Heart right ventricle (tissue), 16 donors: ENCODE measurements around the gene POLL. TPM values are rescaled to one million over a fixed set of nuclear protein-coding genes. Genes with fewer than 3 reads are reported as not detected.

Experiments used
- ATAC-seq, 8 donors: fragments of 200-7000 bp; cut with Tn5 transposase; one replicate each; pipeline ENCODE4 v1.9.1; 2020; ENCODE audit warnings: mild to moderate bottlenecking in 8 of 8, moderate library complexity in 8 of 8, moderate number of reproducible peaks in 1 of 8
- DNase-seq, 2 donors: peaks; one replicate each; pipeline ENCODE4 v3.0.0-alpha.2; 2020
- H3K27ac ChIP-seq, 10 donors: fragments of 200-600 bp; sonication (generic) in 2 of 10; one replicate each; pipeline versions ENCODE4 v1.5.0 to v1.8.0; 2020 to 2022; ENCODE audit warnings: mild to moderate bottlenecking in 3 of 10
- H3K27me3 ChIP-seq, 7 donors: fragments of 200-600 bp; one replicate each; pipeline ENCODE4 v1.8.0; 2021 to 2022; ENCODE audit warnings: mild to moderate bottlenecking in 2 of 7
- H3K36me3 ChIP-seq, 9 donors: fragments of 200-600 bp; sonication (generic) in 1 of 9; one replicate each; pipeline versions ENCODE4 v1.5.0 to v1.8.0; 2020 to 2022; ENCODE audit warnings: mild to moderate bottlenecking in 2 of 9
- H3K4me1 ChIP-seq, 9 donors: fragments of 200-600 bp; sonication (generic) in 1 of 9; one replicate each; pipeline versions ENCODE4 v1.5.0 to v1.8.0; 2020 to 2022; ENCODE audit warnings: mild to moderate bottlenecking in 4 of 9
- H3K4me3 ChIP-seq, 10 donors: fragments of 200-600 bp; sonication (generic) in 2 of 10; one replicate each; pipeline versions ENCODE4 v1.5.0 to v1.8.0; 2020 to 2022; ENCODE audit warnings: mild to moderate bottlenecking in 7 of 10, moderate library complexity in 2 of 10
- H3K9me3 ChIP-seq, 11 donors: fragments of 200-600 bp in 10 of 11; sonication (generic) in 2 of 11; one replicate each; pipeline versions ENCODE4 v1.5.0 to v1.8.0; 2013 to 2022; ENCODE audit warnings: mild to moderate bottlenecking in 2 of 11, control low read depth in 1 of 11, moderate library complexity in 1 of 11
- WGBS, 2 donors: extraction: QIAGEN DNeasy Blood & Tissue Kit; methylation state at CpG; one replicate each; pipeline ENCODE4 v1.1.7; 2013; ENCODE audit warnings: inconsistent platforms in 1 of 2; 5-methylcytosine and 5-hydroxymethylcytosine counted together
- intact Hi-C, 10 donors: fragments of 100-400 bp; cut with DNase I; formaldehyde crosslinking; loops; one replicate each; pipeline versions ENCODE4 v1.11.1 to v1.14.2; 2022
- polyA plus RNA-seq, 2 donors: library from polyadenylated mRNA; stranded (reverse); fragments of 200-250 nt; gene quantifications; one replicate each; pipeline ENCODE4 v1.2.3, GENCODE V29; 2013
- total RNA-seq, 10 donors: library from RNA; stranded (reverse); fragmentation: NEBNext Ultra II Directional in 3 of 10; extraction: Animal tissue kit (Norgen Biotek cat#: 25700) in 3 of 10; gene quantifications; one replicate each; pipeline versions ENCODE4 v1.2.1 to v1.2.4, GENCODE V29; 2021 to 2023
- TF ChIP-seq, protein P1 (sequence below), 9 donors: fragments of 200-600 bp; sonication (generic) in 2 of 9; IDR thresholded peaks; one replicate each; pipeline versions ENCODE4 v1.5.0 to v1.8.0; 2021 to 2022; ENCODE audit warnings: antibody characterized with exemption in 9 of 9, mild to moderate bottlenecking in 5 of 9, moderate library complexity in 1 of 9
- donor health status: Arrhythmogenic right ventricular cardiomyopathy.
- donor health status: ischemic (EF 13 %, LVEDD 7.1; RV severe dilation, severe dysfunction).
- donor health status: healthy with polysubstance abuse.
- donor health status: DM: no; HTN: yes; CAD: no.
- donor health status: DM: no; HTN: no; CAD: no.
- donor health status: ischemic (EF 25% LVEDD 6.9; RV normal size, moderate dysfunction).
- donor health status: ischemic (EF 25% LVEDD 5.7; RV mildly dilated, moderate dysfunction).
- donor health status: healthy.
- donor health status: DM: yes; HTN: yes; CAD: no.
- donor health status: Ischemic cardiomyopathy.
- donor health status: ischemic (EF 35%, LVEDD 5.7; RV mildly dilated, moderate dysfunction).
- donor health status: nonischemic (EF 11% LVEDD 7.7; RV severe dilation, severe dysfunction).
- donor health status: DM: yes; HTN: yes; CAD: no.
- donor health status: PGD.
- donor health status: ischemic (EF 29% LVEDD 5.4; RV normal size, mild dysfunction).
- donor health status: nonischemic (EF 23%, LVEDD 6.1; RV moderate dilation, normal function).

Gene POLL
- total and polyA plus RNA-seq, 12 donors, result 13.1 to 27.9 (median 17.1) TPM

DNA sequence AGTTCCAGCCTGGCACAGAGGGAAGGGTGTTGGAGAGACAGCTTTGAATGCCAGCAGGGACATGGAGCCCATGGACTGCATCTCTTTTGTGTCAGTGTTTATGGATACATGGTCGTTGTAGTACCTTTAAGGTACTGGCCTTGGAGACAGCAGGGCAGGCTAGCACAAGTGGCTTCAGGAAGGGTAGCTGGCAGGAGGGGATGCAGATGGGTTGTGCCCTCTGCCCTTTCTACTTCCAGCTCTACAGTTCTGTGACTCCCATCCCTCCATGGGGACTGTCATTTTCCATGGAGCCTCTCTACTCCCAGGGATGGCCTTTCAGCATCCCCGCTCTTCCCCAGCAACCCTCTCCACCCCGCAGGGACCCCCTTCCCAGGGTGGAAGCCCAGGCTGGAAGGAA, 25.1 kb downstream of the POLL start:
- no peak overlapping the region for H3K4me3 ChIP-seq
- ATAC-seq (no peak), DNase-seq (no peak)
- peaks cover 0 to 12% (median 8%) of the 10 kb centered on the region in 9 donors for H3K4me1 ChIP-seq
- H3K27ac ChIP-seq, result no peak overlapping the region
- H3K27me3 ChIP-seq, result peaks cover 0 to 54% (median 38%) of the 10 kb centered on the region in 7 donors
- TF ChIP-seq, protein P1, sequence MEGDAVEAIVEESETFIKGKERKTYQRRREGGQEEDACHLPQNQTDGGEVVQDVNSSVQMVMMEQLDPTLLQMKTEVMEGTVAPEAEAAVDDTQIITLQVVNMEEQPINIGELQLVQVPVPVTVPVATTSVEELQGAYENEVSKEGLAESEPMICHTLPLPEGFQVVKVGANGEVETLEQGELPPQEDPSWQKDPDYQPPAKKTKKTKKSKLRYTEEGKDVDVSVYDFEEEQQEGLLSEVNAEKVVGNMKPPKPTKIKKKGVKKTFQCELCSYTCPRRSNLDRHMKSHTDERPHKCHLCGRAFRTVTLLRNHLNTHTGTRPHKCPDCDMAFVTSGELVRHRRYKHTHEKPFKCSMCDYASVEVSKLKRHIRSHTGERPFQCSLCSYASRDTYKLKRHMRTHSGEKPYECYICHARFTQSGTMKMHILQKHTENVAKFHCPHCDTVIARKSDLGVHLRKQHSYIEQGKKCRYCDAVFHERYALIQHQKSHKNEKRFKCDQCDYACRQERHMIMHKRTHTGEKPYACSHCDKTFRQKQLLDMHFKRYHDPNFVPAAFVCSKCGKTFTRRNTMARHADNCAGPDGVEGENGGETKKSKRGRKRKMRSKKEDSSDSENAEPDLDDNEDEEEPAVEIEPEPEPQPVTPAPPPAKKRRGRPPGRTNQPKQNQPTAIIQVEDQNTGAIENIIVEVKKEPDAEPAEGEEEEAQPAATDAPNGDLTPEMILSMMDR (IDR thresholded peaks at IDR 0.05), result no peak
- no peaks in the 10 kb centered on the region for H3K9me3 ChIP-seq
- 59 to 62% methylated on average over 3 of the region's 3 CpGs for WGBS, 2 donors
- H3K36me3 ChIP-seq, result no peaks in the 10 kb centered on the region
- intact Hi-C loops, result loop anchor here in 8 of 10 donors (10.0 kb wide), 4 partner anchors 258 to 288 kb away; no protein-coding TSS in a partner anchor

DNA sequence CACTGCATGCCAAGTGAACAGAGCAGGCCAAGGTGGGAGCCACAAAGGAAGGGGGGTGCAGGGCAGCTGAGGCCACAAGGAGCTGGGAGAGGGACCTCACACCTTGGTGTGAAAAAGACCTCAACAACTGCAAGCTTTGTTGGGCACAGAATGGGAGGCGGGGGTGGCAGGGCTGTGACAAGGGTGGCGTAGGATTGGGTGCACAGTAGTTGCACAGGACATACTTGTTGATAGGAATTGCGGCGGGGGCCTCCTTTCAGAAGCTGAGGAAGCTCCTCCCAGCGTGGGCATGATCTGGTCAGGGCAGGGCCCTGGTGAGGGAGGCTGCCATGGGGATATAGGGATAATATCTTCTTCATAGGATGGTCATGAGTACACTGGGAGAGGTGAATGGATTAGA, 25.8 kb downstream of the POLL start:
- Histone ChIP-seq H3K36me3 (no peaks in the 10 kb centered on the region), H3K4me3 (no peak overlapping the region), H3K27ac (no peak overlapping the region), H3K9me3 (no peaks in the 10 kb centered on the region), H3K27me3 (peaks cover 0 to 46% (median 31%) of the 10 kb centered on the region in 7 donors), H3K4me1 (peaks cover 0 to 12% (median 8%) of the 10 kb centered on the region in 9 donors)
- no peak for ATAC-seq
- TF ChIP-seq, protein P1 (IDR thresholded peaks at IDR 0.05), result no peak
- DNase-seq, result no peak
- 83 to 94% methylated on average over 5 of the region's 5 CpGs for WGBS, 2 donors
- intact Hi-C loops, result loop anchor here in 8 of 10 donors (10.0 kb wide), 4 partner anchors 257 to 287 kb away; no protein-coding TSS in a partner anchor

DNA sequence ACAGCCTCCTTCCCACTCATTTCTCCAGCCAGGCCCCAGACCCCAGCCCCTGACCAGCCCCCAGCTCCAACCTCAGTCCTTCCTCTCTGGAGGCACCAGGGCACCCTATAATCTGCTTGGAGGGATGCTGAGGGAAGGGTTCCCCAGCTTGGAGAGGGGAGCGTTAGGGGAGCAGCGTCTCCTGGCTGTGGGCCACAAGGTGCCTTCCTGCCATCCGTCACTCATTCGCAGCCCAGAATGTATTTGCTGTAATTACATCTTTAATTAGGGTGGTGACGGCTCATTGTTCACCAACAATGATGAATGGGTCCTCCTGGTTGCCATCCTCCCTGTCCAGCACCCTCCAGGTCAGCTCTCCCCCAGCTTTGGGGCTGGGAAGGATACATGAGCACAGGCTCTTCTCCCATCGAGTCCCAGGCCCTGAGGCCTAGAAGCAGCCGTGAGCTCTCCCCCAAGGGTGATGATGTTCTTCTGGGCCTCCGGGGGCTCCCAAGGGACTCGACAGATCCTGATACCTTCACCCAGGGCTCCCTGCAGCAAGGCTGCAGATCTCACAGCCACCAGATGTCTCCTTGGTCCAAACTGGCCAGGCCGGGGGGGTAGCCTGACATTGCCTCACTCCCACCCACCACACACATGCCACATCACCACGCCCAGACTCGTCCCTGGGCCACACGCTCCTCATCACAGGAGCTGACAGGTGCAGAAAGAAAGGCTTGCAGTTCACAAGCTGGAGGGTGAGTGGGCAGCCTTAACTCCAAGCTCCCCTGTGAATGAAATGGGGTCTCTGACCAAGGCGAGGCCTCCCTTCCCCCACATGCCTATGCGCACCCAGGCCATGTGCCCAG, 26.8 kb downstream of the POLL start:
- Histone ChIP-seq H3K9me3 (no peaks in the 10 kb centered on the region), H3K27me3 (peaks cover 0 to 36% (median 21%) of the 10 kb centered on the region in 7 donors), H3K27ac (no peak overlapping the region), H3K36me3 (peaks cover 0 to 2% (median 0%) of the 10 kb centered on the region in 9 donors), H3K4me1 (peaks cover 0 to 4% (median 3%) of the 10 kb centered on the region in 9 donors), H3K4me3 (no peak overlapping the region)
- DNase-seq, result no peak
- TF ChIP-seq, protein P1 (IDR thresholded peaks at IDR 0.05), result no peak
- 75 to 78% methylated on average over 15 of the region's 15 CpGs for WGBS, 2 donors
- ATAC-seq, result no peak
- intact Hi-C loops, result loop anchor here in 8 of 10 donors (10.0 kb wide), 4 partner anchors 256 to 286 kb away; no protein-coding TSS in a partner anchor

DNA sequence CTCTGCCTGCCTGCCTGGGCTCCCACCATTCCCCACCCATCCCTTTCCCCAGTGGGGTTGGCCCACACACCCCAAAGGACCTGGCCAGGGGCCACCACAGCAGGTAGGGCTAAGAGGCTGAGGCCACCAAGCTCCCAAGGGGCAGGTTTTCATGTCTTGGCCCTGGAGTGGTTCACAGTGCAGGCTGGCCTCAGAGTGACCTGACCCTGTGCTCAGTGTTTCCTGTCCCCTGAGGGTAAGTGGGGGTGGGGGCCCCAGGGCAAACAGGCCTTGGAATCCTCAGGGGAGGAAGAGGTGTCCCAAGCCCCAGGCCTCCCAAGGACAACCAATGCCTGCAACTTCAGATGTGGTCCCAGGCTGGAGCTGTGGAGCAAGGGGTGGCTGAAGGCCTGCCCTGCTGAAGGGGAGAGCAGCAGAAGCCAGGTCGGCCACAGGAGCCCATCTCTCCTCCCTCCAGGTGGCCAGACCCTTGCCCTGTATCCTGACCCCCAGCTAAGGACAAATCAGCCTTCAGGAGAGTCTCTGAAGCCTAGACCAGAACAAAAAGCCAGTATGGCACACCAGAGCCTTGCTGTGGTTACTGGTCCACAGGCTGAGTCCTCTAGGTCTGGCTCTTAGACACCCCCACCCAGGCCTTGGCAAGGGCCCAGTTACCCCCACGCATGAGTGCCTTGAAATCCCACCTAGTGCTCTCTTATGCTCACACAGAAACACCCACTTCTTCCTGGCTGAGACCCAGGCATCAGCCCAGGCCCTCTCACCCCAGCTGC, 27.6 kb downstream of the POLL start:
- Histone ChIP-seq H3K27me3 (peaks cover 0 to 28% (median 13%) of the 10 kb centered on the region in 7 donors), H3K36me3 (peaks cover 0 to 9% (median 0%) of the 10 kb centered on the region in 9 donors), H3K9me3 (no peaks in the 10 kb centered on the region), H3K4me3 (no peak overlapping the region), H3K27ac (no peak overlapping the region), H3K4me1 (no peaks in the 10 kb centered on the region)
- DNase-seq (no peak), ATAC-seq (no peak)
- TF ChIP-seq, protein P1 (IDR thresholded peaks at IDR 0.05), result no peak
- WGBS, 2 donors, result 53 to 74% methylated on average over 2 of the region's 2 CpGs
- intact Hi-C loops, result loop anchor here in 8 of 10 donors (10.0 kb wide), 4 partner anchors 256 to 286 kb away; no protein-coding TSS in a partner anchor
